AML-193 (cell line): ENCODE results near the gene EHMT2.
A peak's percentile ranks its signal among the peaks of the same experiment; 100 is the strongest.
"Not testable (repeated sequence)": the region's sequence is repeated elsewhere in the genome, so short reads cannot be mapped to it uniquely, and the experiment has no call there.

Source experiments
- DNase-seq, 2 experiments: peaks; one replicate each; lab custom pipeline; 2025; lab: John Stamatoyannopoulos, UW

Gene EHMT2

GRCh38 chr6:31915351-31915750, 17.9 kb upstream of the EHMT2 start:
- DNase-seq = no peak

GRCh38 chr6:31911826-31912585, 14.5 kb upstream of the EHMT2 start:
- DNase-seq = no peak

- not testable (repeated sequence) for DNase-seq
Measured at GRCh38 chr6:31909298-31909697, 11.8 kb upstream of the EHMT2 start.

- DNase-seq = no peak
Measured at GRCh38 chr6:31908791-31909190, 11.3 kb upstream of the EHMT2 start.

- not testable (repeated sequence) for DNase-seq
Measured at GRCh38 chr6:31908255-31908654, 10.8 kb upstream of the EHMT2 start.

GRCh38 chr6:31907158-31907813, 9.8 kb upstream of the EHMT2 start:
- peak; percentile 91 to 92 for DNase-seq

- DNase-seq = not testable (repeated sequence)
Measured at GRCh38 chr6:31906727-31907126, 9.2 kb upstream of the EHMT2 start.

GRCh38 chr6:31906122-31906521, 8.6 kb upstream of the EHMT2 start:
- DNase-seq = no peak

- DNase-seq = no peak
Measured at GRCh38 chr6:31905041-31905440, 7.5 kb upstream of the EHMT2 start.

GRCh38 chr6:31903957-31904356, 6.5 kb upstream of the EHMT2 start:
- DNase-seq = no peak

GRCh38 chr6:31901953-31902643, 4.6 kb upstream of the EHMT2 start, which contains the start of gene ZBTB12:
ZBTB12 (minus strand) TSS chr6:31902086; CDS start chr6:31901305, 781 bp downstream.
- peak; percentile 94 to 96 for DNase-seq

- peak; percentile 24 to 43 for DNase-seq
Measured at GRCh38 chr6:31901415-31901952, 4.0 kb upstream of the EHMT2 start.

GRCh38 chr6:31900917-31901414, 3.5 kb upstream of the EHMT2 start:
- DNase-seq = no peak

GRCh38 chr6:31899882-31900722, 2.6 kb upstream of the EHMT2 start:
- DNase-seq = no peak

- no peak for DNase-seq
Measured at GRCh38 chr6:31899215-31899614, 1.7 kb upstream of the EHMT2 start.

GRCh38 chr6:31898383-31899011, 999 bp upstream of the EHMT2 start:
- DNase-seq = peak; percentile 31 to 64

- no peak for DNase-seq
Measured at GRCh38 chr6:31896856-31897611, 464 bp downstream of the EHMT2 start.

GRCh38 chr6:31896493-31896855, 1.0 kb downstream of the EHMT2 start:
- no peak for DNase-seq

- peak; percentile 27 to 57 for DNase-seq
Measured at GRCh38 chr6:31892821-31893220, 4.7 kb downstream of the EHMT2 start.

- DNase-seq = no peak
Measured at GRCh38 chr6:31889331-31889972, 8.0 kb downstream of the EHMT2 start.
